ENCODE results near the gene DHTKD1. TPM values are rescaled to one million over a fixed set of nuclear protein-coding genes. Genes with fewer than 3 reads are reported as not detected.
"Not testable (repeated sequence)": the region's sequence is repeated elsewhere in the genome, so short reads cannot be mapped to it uniquely, and the experiment has no call there.

The DHTKD1 gene
- total and polyA plus RNA-seq, 2 experiments from 2014 or later = 20.2 to 63.9 TPM

DNA sequence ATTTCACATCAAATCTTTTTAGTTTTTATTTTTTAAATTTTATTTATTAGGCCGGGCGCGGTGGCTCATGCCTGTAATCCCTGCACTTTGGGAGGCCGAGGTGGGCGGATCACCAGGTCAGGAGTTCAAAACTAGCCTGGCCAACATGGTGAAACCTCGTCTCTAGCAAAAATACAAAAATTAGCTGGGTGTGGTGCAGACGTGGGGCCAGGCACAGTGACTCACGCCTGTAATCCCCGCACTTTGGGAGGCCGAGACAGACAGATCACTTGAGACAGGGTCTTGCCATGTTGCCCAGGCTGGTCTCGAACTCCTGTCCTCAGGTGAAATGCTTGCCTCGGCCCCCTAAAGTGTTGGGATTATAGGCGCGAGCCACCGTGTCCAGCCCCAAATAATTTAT is 2.7 kb downstream of the DHTKD1 start:
- peaks cover 12% of the 10 kb centered on the region for H3K27me3 Mint-ChIP-seq (ENCODE audit: insufficient read depth, low read depth, poor library complexity)
- not testable (repeated sequence) for H3F3A ChIP-seq (replicated peaks; ENCODE audit: low read depth); H3K9me2 ChIP-seq (ENCODE audit: insufficient read depth); H3K4me2 ChIP-seq; H3K4me3 Mint-ChIP-seq; DNase-seq (ENCODE audit: low spot score); H3K27ac ChIP-seq (ENCODE audit: low read depth); H2AFZ ChIP-seq; H3K4me3 ChIP-seq; H3K36me3 Mint-ChIP-seq (ENCODE audit: low read depth); H3K27ac Mint-ChIP-seq; H4K20me1 ChIP-seq (replicated peaks; ENCODE audit: insufficient read depth); H3K27me3 ChIP-seq (ENCODE audit: insufficient read depth); H3K9me3 Mint-ChIP-seq; H3K36me3 ChIP-seq (ENCODE audit: insufficient read depth); ATAC-seq
- peaks cover 52% of the 10 kb centered on the region for H3K79me2 ChIP-seq (replicated peaks; ENCODE audit: insufficient read depth)
- peaks cover 15% of the 10 kb centered on the region; the same call in 2 of the 3 replicates for H3K4me1 Mint-ChIP-seq
- H3K4me1 ChIP-seq (ENCODE audit: insufficient read depth) = peaks cover 12% of the 10 kb centered on the region; the same call in 1 of the 2 replicates

DNA sequence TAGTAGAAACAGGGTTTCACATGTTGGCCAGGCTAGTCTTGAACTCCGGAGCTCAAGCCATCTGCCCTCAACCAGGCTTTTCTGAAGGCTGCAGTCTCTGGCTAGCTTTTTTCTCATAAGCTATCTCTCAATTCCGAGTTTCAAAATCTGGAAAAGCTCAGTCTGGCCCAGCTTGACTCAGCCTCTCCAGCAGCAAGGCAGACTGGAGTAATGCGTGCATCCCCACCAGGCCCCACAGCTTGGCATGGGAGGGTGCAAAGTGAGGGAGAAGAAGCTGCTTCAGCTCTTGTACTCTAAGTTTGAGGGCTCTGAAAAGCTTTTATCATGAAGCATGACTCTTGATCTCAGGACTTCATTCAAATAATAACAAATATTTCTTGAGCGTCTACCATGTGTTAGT is 4.8 kb downstream of the DHTKD1 start:
- Histone ChIP-seq H3K4me1 (ENCODE audit: insufficient read depth) (peaks cover 12% of the 10 kb centered on the region; the same call in 1 of the 2 replicates), H3K27ac (ENCODE audit: low read depth) (no peak overlapping the region), H3F3A (replicated peaks; ENCODE audit: low read depth) (no peaks in the 10 kb centered on the region), H4K20me1 (replicated peaks; ENCODE audit: insufficient read depth) (peaks cover 7% of the 10 kb centered on the region; the same call in 1 of the 2 replicates), H3K9me2 (ENCODE audit: insufficient read depth) (no peaks in the 10 kb centered on the region), H3K4me2 (no peak overlapping the region), H3K27me3 (ENCODE audit: insufficient read depth) (no peaks in the 10 kb centered on the region), H2AFZ (no peak overlapping the region), H3K4me3 (no peak overlapping the region), H3K36me3 (ENCODE audit: insufficient read depth) (no peaks in the 10 kb centered on the region), H3K79me2 (replicated peaks; ENCODE audit: insufficient read depth) (peaks cover 59% of the 10 kb centered on the region)
- H3K27me3 Mint-ChIP-seq (ENCODE audit: insufficient read depth, low read depth, poor library complexity) = peaks cover 9% of the 10 kb centered on the region
- DNase-seq (ENCODE audit: low spot score) (no peak), ATAC-seq (no peak)
- no peak overlapping the region for H3K4me3 Mint-ChIP-seq
- H3K27ac Mint-ChIP-seq = no peak overlapping the region
- H3K9me3 Mint-ChIP-seq = no peaks in the 10 kb centered on the region
- peaks cover 11% of the 10 kb centered on the region; the same call in 2 of the 3 replicates for H3K4me1 Mint-ChIP-seq
- H3K36me3 Mint-ChIP-seq (ENCODE audit: low read depth) = peaks cover 17% of the 10 kb centered on the region
- TF ChIP-seq EZH2 (IDR thresholded peaks at IDR 0.05; ENCODE audit: low read depth, unreplicated experiment) (no peak), NANOG (IDR thresholded peaks at IDR 0.05; ENCODE audit: borderline replicate concordance) (no peak), ZNF331 (CRISPR knock-in tag; IDR thresholded peaks at IDR 0.05; ENCODE audit: low read depth) (no peak), CREB1 (CRISPR knock-in tag; IDR thresholded peaks at IDR 0.05; ENCODE audit: low read depth) (no peak), POLR2AphosphoS5 (IDR thresholded peaks at IDR 0.05; ENCODE audit: low read depth) (no peak), ZNF114 (CRISPR knock-in tag; IDR thresholded peaks at IDR 0.05) (no peak)
- TF ChIP-seq, protein P1, sequence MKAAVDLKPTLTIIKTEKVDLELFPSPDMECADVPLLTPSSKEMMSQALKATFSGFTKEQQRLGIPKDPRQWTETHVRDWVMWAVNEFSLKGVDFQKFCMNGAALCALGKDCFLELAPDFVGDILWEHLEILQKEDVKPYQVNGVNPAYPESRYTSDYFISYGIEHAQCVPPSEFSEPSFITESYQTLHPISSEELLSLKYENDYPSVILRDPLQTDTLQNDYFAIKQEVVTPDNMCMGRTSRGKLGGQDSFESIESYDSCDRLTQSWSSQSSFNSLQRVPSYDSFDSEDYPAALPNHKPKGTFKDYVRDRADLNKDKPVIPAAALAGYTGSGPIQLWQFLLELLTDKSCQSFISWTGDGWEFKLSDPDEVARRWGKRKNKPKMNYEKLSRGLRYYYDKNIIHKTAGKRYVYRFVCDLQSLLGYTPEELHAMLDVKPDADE (IDR thresholded peaks at IDR 0.05) = no peak
- TF ChIP-seq, protein P2, sequence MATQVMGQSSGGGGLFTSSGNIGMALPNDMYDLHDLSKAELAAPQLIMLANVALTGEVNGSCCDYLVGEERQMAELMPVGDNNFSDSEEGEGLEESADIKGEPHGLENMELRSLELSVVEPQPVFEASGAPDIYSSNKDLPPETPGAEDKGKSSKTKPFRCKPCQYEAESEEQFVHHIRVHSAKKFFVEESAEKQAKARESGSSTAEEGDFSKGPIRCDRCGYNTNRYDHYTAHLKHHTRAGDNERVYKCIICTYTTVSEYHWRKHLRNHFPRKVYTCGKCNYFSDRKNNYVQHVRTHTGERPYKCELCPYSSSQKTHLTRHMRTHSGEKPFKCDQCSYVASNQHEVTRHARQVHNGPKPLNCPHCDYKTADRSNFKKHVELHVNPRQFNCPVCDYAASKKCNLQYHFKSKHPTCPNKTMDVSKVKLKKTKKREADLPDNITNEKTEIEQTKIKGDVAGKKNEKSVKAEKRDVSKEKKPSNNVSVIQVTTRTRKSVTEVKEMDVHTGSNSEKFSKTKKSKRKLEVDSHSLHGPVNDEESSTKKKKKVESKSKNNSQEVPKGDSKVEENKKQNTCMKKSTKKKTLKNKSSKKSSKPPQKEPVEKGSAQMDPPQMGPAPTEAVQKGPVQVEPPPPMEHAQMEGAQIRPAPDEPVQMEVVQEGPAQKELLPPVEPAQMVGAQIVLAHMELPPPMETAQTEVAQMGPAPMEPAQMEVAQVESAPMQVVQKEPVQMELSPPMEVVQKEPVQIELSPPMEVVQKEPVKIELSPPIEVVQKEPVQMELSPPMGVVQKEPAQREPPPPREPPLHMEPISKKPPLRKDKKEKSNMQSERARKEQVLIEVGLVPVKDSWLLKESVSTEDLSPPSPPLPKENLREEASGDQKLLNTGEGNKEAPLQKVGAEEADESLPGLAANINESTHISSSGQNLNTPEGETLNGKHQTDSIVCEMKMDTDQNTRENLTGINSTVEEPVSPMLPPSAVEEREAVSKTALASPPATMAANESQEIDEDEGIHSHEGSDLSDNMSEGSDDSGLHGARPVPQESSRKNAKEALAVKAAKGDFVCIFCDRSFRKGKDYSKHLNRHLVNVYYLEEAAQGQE (IDR thresholded peaks at IDR 0.05; ENCODE audit: unreplicated experiment) = no peak
- TF ChIP-seq, protein P3, sequence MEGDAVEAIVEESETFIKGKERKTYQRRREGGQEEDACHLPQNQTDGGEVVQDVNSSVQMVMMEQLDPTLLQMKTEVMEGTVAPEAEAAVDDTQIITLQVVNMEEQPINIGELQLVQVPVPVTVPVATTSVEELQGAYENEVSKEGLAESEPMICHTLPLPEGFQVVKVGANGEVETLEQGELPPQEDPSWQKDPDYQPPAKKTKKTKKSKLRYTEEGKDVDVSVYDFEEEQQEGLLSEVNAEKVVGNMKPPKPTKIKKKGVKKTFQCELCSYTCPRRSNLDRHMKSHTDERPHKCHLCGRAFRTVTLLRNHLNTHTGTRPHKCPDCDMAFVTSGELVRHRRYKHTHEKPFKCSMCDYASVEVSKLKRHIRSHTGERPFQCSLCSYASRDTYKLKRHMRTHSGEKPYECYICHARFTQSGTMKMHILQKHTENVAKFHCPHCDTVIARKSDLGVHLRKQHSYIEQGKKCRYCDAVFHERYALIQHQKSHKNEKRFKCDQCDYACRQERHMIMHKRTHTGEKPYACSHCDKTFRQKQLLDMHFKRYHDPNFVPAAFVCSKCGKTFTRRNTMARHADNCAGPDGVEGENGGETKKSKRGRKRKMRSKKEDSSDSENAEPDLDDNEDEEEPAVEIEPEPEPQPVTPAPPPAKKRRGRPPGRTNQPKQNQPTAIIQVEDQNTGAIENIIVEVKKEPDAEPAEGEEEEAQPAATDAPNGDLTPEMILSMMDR (conservative IDR thresholded peaks at IDR 0.05; ENCODE audit: low read depth in 2 of 2) = no peak
- TF ChIP-seq, protein P4, sequence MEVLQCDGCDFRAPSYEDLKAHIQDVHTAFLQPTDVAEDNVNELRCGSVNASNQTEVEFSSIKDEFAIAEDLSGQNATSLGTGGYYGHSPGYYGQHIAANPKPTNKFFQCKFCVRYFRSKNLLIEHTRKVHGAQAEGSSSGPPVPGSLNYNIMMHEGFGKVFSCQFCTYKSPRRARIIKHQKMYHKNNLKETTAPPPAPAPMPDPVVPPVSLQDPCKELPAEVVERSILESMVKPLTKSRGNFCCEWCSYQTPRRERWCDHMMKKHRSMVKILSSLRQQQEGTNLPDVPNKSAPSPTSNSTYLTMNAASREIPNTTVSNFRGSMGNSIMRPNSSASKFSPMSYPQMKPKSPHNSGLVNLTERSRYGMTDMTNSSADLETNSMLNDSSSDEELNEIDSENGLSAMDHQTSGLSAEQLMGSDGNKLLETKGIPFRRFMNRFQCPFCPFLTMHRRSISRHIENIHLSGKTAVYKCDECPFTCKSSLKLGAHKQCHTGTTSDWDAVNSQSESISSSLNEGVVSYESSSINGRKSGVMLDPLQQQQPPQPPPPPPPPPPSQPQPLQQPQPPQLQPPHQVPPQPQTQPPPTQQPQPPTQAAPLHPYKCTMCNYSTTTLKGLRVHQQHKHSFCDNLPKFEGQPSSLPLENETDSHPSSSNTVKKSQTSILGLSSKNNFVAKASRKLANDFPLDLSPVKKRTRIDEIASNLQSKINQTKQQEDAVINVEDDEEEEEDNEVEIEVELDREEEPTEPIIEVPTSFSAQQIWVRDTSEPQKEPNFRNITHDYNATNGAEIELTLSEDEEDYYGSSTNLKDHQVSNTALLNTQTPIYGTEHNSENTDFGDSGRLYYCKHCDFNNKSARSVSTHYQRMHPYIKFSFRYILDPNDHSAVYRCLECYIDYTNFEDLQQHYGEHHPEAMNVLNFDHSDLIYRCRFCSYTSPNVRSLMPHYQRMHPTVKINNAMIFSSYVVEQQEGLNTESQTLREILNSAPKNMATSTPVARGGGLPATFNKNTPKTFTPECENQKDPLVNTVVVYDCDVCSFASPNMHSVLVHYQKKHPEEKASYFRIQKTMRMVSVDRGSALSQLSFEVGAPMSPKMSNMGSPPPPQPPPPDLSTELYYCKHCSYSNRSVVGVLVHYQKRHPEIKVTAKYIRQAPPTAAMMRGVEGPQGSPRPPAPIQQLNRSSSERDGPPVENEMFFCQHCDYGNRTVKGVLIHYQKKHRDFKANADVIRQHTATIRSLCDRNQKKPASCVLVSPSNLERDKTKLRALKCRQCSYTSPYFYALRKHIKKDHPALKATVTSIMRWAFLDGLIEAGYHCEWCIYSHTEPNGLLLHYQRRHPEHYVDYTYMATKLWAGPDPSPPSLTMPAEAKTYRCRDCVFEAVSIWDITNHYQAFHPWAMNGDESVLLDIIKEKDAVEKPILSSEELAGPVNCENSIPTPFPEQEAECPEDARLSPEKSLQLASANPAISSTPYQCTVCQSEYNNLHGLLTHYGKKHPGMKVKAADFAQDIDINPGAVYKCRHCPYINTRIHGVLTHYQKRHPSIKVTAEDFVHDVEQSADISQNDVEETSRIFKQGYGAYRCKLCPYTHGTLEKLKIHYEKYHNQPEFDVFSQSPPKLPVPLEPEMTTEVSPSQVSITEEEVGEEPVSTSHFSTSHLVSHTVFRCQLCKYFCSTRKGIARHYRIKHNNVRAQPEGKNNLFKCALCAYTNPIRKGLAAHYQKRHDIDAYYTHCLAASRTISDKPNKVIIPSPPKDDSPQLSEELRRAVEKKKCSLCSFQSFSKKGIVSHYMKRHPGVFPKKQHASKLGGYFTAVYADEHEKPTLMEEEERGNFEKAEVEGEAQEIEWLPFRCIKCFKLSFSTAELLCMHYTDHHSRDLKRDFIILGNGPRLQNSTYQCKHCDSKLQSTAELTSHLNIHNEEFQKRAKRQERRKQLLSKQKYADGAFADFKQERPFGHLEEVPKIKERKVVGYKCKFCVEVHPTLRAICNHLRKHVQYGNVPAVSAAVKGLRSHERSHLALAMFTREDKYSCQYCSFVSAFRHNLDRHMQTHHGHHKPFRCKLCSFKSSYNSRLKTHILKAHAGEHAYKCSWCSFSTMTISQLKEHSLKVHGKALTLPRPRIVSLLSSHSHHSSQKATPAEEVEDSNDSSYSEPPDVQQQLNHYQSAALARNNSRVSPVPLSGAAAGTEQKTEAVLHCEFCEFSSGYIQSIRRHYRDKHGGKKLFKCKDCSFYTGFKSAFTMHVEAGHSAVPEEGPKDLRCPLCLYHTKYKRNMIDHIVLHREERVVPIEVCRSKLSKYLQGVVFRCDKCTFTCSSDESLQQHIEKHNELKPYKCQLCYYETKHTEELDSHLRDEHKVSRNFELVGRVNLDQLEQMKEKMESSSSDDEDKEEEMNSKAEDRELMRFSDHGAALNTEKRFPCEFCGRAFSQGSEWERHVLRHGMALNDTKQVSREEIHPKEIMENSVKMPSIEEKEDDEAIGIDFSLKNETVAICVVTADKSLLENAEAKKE (CRISPR knock-in tag; IDR thresholded peaks at IDR 0.05) = no peak

Measured in GM23338 (cell line).